HuH-7.5 (cell line): ENCODE data around the gene SORL1.

ENCODE experiments used
- DNase-seq: peaks from one replicate; pipeline ENCODE4 v3.0.0; 2011; ENCODE audit warnings: low spot score

The SORL1 gene

DNA sequence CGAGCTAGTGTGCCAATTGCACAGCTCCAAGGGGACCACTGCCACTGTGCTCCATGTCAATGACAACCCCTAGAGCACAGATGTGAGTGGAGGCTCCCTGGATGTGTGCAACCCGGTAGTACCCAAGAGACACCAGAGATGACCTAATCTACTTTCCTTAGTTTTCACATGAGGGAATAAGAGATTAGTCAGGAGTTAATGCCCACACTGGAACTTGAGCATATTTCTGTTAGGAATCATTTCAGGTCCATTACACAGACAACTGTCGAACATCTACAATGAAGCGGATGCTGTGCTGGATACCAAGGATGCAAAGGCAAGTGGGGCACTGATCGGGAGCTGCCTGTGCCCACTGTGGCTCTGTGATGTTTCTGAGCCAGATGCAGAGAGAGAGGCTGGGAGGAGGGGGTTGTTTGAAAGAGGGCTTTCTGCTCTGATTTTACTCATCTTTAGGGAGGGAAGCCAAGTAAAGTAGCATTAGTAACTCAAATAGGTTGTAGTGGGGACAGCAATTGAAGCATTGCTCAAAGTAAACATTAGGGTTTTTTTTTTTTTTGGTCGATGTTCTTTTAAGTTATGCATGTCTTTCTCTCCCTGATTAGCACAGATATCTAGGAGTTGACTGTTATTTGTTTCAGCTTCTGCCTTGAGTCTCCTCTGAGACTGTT is 83.1 kb downstream of the SORL1 start:
- no peak for DNase-seq

DNA sequence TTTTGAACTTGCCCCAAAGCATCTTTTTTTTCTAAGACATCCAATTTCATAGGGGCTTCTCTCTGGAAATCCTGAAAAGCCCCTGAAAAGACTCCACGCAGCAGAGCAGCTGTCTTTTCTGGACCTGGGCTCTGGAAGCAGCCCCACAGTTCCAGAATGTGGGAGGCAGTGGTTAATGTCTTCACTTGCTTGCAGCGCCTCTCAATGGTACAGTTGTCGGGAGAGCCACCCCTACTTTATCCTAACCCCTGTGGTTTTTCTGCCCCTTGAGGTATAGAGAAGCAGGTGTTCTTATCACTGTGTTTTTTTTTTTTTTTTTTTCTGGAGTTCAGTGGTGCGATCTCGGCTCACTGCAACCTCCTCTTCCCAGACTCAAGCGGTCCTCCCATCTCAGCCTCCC is 84.0 kb downstream of the SORL1 start:
- DNase-seq, result no peak

DNA sequence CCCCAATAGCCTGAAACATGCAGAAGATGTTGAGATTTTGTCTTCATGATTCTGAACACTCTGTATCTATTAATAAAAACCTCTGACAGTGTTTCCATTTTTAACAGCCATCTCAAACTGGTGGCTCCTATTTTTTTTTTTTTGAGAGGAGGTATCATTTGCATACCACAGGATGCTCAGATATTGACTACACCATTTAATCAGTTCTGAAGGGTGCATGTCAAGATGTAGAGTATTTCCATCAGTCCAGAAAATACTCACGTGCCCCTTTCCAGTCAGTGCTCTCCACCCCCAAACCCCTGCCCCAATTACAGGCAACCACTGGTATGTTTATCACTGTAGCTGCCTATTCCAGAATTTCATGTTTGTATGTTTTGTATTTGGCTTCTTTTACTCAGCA is 85.9 kb downstream of the SORL1 start:
- no peak for DNase-seq

DNA sequence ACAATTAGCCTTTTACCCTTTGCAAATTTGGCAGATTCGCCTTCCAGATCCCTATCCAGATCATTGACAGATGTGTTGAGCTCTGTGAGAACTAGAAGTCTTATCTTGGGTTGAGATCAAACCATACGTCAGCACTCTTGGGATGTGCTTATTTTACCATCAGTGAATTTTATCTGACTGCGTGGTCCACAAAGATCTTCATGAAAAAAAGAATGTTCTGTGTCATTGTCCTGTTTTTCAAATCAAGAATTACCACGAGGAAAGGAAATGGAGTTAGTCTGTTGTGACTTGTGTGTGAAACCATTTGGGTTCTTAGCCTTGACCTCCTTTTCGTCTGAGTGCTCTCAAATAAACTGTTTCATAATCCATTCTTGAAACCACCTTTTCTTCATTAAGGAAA is 86.9 kb downstream of the SORL1 start:
- DNase-seq, result no peak

DNA sequence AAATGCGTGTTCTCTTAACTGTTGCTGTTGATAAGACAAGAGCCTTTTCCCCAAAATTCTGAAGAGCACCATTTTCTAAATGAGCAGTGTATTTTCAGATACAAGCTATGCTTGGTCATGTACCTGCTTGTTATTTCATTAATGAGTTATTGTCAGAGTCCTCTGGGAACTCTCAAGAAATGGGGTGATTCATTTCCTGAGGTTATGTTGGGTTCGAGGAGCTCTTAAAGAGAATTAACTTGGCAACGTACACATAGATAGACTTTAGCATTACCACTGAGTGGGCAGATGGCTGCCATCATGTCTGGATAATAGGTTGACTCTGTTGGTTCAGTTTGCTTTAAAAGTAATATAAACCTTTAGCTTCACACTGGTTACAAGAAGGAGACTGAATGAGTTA is 88.5 kb downstream of the SORL1 start:
- no peak for DNase-seq

DNA sequence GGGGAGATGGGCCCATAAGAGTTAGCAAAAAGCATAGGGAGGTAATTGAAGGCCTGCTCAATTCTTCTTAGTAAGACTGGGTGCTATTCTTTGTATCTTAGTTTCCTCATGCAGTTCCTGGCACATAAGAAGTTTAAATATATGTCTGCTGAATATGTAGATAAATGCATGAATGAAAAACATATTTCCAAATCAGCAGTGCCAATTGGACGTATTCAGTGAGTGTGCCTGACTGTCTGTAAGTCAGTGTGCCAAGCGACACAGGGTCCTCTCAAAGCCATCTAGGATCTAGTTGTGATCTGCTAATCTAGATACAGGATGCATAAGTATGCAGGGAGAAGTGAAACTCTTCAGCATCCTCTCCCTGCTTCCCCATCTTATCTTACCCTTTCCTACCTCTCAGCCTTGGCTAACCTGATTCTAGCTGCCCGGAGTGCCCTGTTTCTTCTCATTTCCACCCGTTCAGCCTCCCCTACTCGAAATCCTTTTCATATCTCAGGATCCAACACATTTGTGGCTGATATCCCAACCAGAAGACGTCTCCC is 91.8 kb downstream of the SORL1 start:
- DNase-seq, result no peak

DNA sequence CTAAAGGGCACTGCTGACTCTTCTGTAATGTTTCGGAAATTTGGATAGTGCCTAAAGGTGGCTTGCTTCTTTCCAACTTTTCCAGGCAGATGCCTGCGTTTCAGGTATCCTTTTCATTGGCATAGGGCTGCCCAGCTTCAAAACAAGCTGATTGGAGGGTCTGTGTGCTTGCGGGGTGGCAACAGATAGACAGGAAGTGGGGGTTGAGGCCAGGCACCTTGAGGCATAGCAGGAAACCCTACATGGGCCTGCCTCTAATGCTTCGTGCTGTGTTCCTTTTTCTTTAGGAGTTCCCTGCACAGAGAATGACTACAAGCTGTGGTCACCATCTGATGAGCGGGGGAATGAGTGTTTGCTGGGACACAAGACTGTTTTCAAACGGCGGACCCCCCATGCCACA is 92.8 kb downstream of the SORL1 start:
- DNase-seq, result no peak

DNA sequence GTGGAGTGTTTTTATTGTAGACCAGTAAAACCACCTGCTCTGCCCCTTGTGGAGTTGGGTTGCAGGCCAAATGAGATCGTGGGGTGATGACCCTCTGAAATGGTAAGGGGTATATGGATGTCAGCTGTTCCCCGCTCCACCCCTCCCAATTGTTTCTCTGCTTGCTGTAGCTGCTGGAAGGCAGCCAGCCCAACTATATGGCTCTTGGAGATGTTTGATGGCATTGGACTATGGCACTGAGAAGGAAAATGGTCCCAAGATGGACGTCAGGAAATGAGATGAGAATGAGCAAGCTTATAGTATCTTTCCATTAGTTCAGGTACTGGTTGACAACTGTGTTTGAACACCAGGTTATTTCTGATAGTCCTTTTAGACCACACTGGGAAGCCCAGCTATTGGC is 95.5 kb downstream of the SORL1 start:
- no peak for DNase-seq

DNA sequence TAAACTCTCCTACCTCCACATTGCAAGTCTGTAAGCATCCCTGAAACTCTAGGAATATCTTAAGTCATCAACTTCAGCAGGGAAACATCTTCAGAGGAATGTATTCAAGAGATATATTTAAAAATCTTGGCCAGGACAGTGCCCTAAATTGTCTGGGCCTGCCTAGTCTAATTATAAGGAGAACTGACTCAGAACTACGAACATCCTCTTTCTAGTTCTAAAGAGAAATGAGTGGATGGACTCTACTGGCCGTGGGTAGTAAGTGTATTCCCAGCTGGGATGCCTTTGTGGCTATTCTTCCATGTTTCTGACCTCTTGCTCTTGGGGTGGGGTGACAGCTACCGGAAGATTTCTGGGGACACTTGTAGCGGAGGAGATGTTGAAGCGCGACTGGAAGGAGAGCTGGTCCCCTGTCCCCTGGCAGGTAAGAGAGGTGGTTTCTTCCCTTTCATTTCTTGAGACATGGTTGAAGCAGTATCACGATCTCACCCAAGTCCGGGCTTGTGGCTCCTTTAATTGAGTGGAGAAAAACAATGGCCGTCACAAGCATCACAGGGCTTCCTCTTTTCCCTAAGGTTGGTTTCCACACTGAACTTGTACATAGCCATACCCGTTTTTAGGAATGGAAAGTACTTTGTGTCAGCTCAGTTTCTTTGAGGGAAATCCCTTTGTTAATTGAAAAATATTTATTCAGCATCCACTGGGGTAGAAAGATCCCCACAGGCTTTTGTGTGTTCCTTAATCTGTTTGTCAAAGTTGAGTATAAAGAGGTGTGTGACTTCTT is 98.3 kb downstream of the SORL1 start:
- no peak for DNase-seq

DNA sequence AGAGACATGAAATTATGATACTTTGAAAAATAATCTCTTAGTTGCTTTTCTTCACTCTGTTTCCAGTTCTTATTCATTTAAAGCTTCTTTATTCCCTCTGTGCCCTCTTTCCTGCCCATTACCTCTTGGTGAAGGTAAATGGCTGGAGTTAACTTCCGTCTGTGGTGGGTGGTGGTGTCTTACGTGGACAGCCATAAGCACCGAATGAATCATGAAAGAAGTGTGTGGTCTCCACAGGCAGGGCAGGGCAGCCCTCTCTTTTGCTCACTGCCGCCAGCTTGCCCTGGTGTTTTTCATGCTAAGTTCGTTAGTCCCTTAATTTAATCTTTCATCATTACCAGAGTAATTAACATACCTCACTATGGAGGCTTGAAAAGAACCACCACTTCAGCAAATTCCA is 99.3 kb downstream of the SORL1 start:
- no peak for DNase-seq

DNA sequence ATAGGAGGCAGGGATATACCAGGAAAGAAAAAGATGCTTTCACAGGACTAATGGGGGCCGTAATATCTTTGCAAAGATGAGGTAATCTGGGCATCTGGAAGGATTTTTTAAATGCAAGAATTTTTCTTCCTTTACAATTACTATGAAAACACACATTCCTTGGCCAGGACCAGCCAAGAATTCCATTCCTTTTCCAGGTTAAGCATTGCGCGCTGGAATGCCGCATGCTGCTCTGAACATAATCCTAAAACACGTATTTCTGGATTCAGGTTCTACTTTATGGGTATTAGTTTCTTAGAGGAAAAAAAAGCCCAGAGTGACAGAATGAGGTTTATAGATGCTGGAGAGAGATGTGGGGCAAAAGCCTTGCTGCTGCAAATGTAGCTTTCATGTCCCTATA is 100.0 kb downstream of the SORL1 start:
- DNase-seq, result no peak

DNA sequence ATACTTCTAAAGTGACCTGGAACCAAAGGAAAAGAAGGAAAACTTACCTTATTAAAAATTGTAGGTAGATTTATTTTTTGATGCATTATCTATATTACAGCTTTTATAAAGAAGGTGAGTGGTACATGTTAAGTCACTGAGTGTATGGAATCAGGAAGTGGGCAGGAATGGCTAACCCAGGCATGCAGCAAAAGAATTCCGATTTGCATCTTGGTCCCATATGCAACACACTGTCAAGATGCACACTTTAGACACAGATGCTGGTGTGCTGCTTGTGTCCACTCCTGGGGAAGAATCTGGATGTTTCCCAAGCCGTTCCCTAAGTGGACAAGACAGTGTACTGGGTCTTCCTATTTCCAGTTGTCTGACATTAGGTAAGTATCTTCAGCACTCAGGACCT is 100.5 kb downstream of the SORL1 start:
- no peak for DNase-seq

DNA sequence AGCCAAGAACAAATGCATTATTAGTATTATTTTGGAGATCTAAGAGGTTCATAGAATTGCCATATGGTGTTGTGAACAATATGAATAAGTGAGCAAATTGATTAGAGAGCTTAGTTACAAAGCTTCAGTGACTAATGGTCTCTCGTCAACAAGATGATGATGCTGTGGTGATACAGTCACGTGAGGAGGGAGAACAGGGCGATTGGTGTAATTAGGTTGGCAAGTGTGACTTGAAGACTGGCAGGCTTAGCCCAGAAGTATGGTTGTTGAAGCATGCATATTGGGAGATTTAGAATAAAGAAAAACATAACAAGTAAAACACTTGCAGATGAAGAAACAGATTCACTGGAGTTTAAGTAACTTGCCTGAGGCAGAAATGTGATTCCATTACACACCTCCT is 101.3 kb downstream of the SORL1 start:
- DNase-seq, result no peak

DNA sequence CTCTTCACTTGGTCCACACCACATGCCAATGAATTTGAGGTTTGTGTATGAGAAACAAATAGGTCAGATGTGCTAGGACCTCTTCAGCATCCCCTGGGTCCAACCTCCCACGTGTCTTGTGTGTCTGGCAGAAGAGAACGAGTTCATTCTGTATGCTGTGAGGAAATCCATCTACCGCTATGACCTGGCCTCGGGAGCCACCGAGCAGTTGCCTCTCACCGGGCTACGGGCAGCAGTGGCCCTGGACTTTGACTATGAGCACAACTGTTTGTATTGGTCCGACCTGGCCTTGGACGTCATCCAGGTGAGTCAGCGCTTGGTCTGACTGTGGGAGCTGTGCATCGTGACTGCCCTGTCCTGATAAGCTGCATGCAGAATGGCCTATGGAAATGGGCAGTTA is 101.7 kb downstream of the SORL1 start:
- DNase-seq, result peak; percentile 19

DNA sequence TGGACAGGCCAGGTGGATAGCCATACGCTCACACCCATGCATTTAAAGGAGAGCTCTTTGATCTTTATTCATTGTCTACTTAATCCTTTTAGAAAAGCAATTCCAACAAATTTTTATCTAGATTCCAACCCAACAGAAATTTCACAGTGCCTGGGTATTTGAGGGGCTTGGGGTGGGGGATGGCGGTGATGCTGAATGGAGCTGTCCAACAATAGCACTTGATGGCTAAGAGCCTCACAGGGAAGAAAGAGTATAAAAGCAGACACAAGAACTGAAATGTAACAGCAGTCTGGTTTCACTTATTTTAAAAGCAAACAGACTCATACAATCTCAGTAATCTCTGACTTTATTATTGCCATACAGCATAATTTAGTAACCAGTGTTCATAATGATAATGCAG is 102.4 kb downstream of the SORL1 start:
- no peak for DNase-seq

DNA sequence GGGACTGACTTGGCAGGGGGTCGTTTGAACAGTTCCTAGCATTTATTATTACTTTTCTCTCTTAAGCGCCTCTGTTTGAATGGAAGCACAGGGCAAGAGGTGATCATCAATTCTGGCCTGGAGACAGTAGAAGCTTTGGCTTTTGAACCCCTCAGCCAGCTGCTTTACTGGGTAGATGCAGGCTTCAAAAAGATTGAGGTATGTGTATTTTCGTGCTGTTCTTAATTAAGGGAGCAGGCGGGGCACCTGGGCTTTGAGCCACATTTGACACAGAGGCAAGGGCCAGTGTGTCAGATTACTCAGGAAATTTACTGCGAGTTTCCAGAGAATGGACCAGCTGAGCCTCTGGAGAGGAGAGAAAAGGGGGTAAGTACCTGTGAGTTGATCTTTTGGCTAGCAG is 103.0 kb downstream of the SORL1 start:
- DNase-seq, result no peak

DNA sequence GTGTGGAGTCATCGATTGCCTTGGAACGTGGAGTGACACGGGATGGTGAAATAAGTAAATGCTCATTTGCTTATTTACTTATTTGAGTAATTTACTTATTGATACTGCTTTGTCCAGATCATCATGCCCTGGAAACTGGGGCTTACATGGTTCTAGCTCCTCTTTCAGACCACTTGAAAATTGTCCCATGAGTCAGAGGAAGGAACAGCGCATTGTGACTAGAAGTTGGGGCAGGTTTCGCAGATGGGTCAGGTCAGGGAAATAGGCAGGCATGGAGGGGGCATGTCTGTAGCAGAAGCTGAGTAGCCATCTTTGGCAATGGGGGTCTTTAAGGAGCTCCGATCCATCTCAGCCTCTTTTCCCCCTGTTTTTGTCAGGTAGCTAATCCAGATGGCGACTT is 104.8 kb downstream of the SORL1 start:
- no peak for DNase-seq

DNA sequence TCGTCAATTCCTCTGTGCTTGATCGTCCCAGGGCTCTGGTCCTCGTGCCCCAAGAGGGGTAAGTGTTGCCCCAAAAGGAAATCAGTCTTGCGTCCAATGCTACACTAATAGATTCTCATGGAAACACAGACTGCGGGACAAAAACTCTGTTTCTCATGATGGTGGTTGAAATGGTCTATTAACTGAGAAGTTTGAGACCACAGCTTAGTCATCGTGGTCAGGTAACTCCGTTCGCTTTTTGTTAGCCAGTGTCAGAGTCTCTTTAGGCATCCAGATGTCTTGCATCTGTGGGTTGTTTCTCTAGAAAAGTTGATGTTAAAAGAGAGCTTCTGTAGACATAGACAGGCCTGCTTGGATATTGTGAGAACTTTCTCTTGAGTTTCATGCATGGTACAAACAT is 105.2 kb downstream of the SORL1 start:
- DNase-seq, result no peak

DNA sequence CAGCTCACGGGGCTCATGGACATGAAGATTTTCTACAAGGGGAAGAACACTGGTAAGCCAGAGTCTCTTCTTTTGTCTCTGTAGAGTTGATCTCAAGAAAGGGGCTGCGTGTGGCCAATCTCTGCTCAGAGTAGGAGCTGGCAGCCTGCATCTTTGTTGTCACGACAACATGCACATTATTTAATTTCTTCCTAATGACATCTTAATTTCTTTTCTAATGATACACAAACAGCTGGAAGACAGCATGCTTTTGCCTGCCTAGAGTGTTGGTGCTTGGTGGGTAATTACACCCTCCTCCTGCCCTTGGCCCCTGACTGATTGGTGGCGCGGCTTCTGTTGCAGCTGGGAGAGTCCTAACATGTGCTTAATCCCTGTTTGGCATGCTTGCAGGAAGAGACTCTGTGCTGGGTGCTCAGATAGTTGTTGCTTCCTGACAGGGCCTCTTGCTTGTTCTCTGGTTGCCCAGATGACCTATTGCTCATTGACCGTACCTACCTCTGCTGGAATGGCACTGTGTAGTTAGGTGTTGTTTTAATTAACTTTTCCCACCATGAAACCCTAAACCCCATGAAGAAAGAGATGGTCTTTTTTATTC is 107.6 kb downstream of the SORL1 start:
- no peak for DNase-seq

DNA sequence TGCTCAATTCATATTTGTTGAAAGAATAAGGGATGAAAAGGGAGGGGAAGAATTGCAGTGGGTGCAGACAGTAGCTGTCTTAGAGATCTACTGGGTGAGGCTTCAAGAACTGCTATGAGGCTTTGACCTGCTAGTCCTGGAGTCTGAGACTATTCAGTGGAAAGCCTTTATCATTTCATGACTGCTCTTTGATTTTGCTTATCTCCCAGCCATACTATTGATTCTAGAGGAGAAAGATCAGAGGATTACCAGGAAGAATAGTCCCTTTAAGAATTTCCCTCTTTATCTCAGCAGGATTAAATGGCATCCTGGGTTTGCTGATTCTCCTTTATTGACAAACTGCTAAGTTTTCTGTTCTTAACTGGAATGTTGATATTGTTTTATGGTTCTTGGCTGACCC is 108.1 kb downstream of the SORL1 start:
- no peak for DNase-seq

DNA sequence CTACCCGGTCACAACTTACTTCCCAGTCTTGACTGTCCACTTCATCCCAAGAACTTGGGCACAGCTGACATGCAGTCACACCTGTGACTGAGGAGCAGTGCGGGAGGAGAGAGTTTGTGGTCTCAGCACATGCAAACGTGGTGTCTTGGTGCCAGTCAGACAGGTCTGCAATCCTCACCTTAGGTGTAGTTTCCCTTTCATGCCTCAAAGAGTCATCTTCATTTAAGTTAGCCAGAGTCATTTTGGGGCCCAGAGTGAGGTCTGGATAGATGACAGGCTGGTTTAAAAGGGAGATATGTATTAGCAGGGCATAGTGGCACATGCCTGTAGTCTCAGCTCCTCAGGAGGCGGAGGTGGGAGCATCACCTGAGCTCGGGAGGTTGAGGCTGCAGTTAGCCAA is 109.1 kb downstream of the SORL1 start:
- DNase-seq, result no peak

DNA sequence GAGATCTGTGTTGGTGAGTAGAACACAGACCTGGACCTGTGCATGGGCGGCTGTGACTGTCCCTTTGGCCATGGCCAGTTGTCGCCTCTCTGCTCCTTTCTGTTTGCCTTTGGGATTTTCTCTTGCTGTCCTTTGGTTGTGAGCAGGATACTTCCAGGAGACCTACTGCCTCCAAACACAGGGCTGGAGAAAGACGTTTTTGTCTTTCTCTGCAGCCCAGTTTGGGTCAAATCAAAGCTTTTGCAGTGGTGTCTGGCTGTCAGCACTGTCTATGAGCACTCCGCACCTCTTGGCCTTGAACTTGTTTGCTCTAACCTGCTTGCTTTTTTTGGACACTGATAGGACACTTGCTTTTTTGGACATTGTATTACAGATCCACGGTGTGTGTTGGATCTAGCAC is 109.6 kb downstream of the SORL1 start:
- DNase-seq, result no peak

DNA sequence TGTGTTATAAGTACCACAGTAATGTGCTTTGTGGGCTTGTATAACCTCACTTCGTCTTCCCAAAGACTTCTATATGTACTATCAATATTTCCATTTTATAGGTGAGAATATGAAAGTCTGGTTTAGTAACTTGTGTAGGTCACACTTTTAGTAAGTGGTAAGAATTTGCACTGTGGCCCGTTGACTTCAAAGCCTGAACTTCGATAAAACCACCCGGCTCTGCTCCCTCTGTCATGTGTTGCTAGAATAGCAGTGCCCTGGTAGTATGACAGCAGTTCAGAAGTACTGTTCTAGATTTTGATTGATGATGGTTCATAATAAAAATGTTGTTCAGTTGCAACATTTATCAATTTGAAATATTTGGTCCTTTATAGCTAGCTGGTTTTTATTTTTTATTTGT is 110.9 kb downstream of the SORL1 start:
- no peak for DNase-seq
